Esophagus mucosa (tissue), 1 donor: ENCODE data around the gene RPS27L. TPM values are rescaled to one million over a fixed set of nuclear protein-coding genes. Genes with fewer than 3 reads are reported as not detected.

Experiments
- total RNA-seq: library from RNA; stranded (reverse); gene quantifications from one replicate; pipeline ENCODE4 v1.2.4, GENCODE V29; 2023
- donor health status: DM: yes; HTN: yes; CAD: no.

Gene RPS27L
- total RNA-seq, 1 donor from 2014 or later = 54.4 TPM

Other genes starting within 250 kb of the RPS27L start
- 28.3 TPM for gene TPM1, start 114.7 kb downstream of the RPS27L start, total RNA-seq
- gene LACTB, start 35.6 kb downstream of the RPS27L start, total RNA-seq = 8.8 TPM
- 6.7 TPM for gene RAB8B, start 32.1 kb upstream of the RPS27L start, total RNA-seq
- 3.5 TPM for gene APH1B, start 120.1 kb upstream of the RPS27L start, total RNA-seq
- 138 TPM for gene CA12, start 224.4 kb upstream of the RPS27L start, total RNA-seq